ENCODE results near the gene ZNF660. TPM values are rescaled to one million over a fixed set of nuclear protein-coding genes. Genes with fewer than 3 reads are reported as not detected.

The ZNF660 gene
- total RNA-seq, 1 donor from 2014 or later: 0.30 TPM

Other genes starting within 250 kb of the ZNF660 start
- 14.3 and 14.6 TPM in 2 replicates for gene TCAIM, start 246.2 kb upstream of the ZNF660 start, total RNA-seq
- gene ZNF445, start 107.3 kb upstream of the ZNF660 start, total RNA-seq: 17.7 and 19.8 TPM in 2 replicates
- gene ZKSCAN7, start 29.8 kb upstream of the ZNF660 start, total RNA-seq: 0.79 and 0.90 TPM in 2 replicates
- gene ZNF197, start 40.1 kb downstream of the ZNF660 start, total RNA-seq: 10.5 and 10.7 TPM in 2 replicates
- 4.7 and 4.8 TPM in 2 replicates for gene ZNF35, start 63.8 kb downstream of the ZNF660 start, total RNA-seq
- gene ZNF502, start 127.7 kb downstream of the ZNF660 start, total RNA-seq: 0.47 and 0.82 TPM in 2 replicates
- gene ZNF501, start 144.7 kb downstream of the ZNF660 start, total RNA-seq: 1.1 and 1.4 TPM in 2 replicates
- gene KIAA1143, start 176.7 kb downstream of the ZNF660 start, total RNA-seq: 40.7 and 47.4 TPM in 2 replicates
- 26.5 and 28.3 TPM in 2 replicates for gene KIF15, start 176.8 kb downstream of the ZNF660 start, total RNA-seq

Data from activated CD4-positive, alpha-beta T cell treated with anti-CD3 and anti-CD28 coated beads, Interleukin-2, amount 10 ng/mL, durations not matched to agents 24 days and 14 days (primary cell).